HEK293T (cell line): ENCODE data around the gene OR6N2.

Experiments
- CTBP1 ChIP-seq: fragments of 450-650 bp; IDR thresholded peaks from 2 replicates; pipeline ENCODE4 v1.6.1; 2016; ENCODE audit warnings: borderline replicate concordance
- SUZ12 ChIP-seq: fragments of 450-650 bp; IDR thresholded peaks from 2 replicates; pipeline ENCODE4 v1.6.1; 2016; ENCODE audit warnings: mild to moderate bottlenecking

DNA sequence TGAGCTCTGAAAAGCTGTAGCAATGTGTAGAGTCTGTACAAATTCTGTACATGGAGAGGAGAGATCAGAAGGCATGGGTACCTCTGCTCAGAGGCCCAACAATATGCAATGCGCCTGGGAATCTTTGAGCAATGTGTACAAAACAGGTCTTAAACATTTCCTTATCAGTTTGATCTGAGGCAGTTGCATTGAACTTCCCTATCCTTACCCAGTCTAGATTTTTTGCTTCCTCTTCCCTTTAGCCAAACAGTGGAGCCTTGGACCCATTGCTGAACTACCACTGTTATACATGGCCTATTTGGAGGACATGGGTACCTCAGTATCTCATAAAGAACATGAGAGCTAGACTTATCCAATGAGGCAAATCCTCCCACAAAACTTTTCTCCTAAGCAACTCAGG lies 37.6 kb upstream of the OR6N2 start:
- no peak for TF ChIP-seq SUZ12
- TF ChIP-seq CTBP1 = no peak
